Keratinocyte (primary cell): ENCODE results near the gene GALNS. TPM values are rescaled to one million over a fixed set of nuclear protein-coding genes. Genes with fewer than 3 reads are reported as not detected.

Experiments used
- DNase-seq: peaks from one replicate; pipeline ENCODE4 v3.0.0-alpha.2; 2011; ENCODE audit warnings: low read depth, missing footprints, low spot score
- FAIRE-seq: peaks from 2 replicates; lab custom pipeline; 2011; peaks lifted over from hg19 to GRCh38; lab: Jason Lieb, UNC
- H2AFZ ChIP-seq: 2 replicates; pipeline ENCODE4 v1.6.0; 2012; ENCODE audit warnings: low read length, control low read depth, inconsistent platforms; ENCODE audit not compliant: control insufficient read depth
- H3K27ac ChIP-seq: 2 replicates; pipeline ENCODE4 v1.5.1; 2011; ENCODE audit warnings: low read length; ENCODE audit not compliant: control insufficient read depth, insufficient read depth
- H3K27me3 ChIP-seq: 3 replicates; pipeline ENCODE4 v1.6.0; 2011; ENCODE audit warnings: low read length; ENCODE audit not compliant: control insufficient read depth, insufficient read depth; ENCODE audit errors: extremely low read depth
- H3K36me3 ChIP-seq, 2 experiments: 2 replicates in 1 of 2; 3 replicates in 1 of 2; pipeline ENCODE4 v1.5.1; 2011; ENCODE audit warnings: low read length in 2 of 2, mild to moderate bottlenecking in 1 of 2; ENCODE audit not compliant: control insufficient read depth in 2 of 2, insufficient read depth in 2 of 2; ENCODE audit errors: extremely low read depth in 1 of 2
- H3K4me1 ChIP-seq: 3 replicates; pipeline ENCODE4 v1.5.1; 2011; ENCODE audit warnings: low read length; ENCODE audit not compliant: control insufficient read depth, insufficient read depth; ENCODE audit errors: extremely low read depth
- H3K4me2 ChIP-seq: 3 replicates; pipeline ENCODE4 v1.6.0; 2011; ENCODE audit warnings: low read depth, low read length; ENCODE audit not compliant: control insufficient read depth, insufficient read depth; ENCODE audit errors: extremely low read depth
- H3K4me3 ChIP-seq, 3 experiments: fragments of 200-600 bp in 1 of 3; sonication (generic) in 1 of 3; 2 replicates in 2 of 3; 3 replicates in 1 of 3; pipeline ENCODE4 v1.5.1; 2011 to 2016; ENCODE audit warnings: low read length in 3 of 3, mild to moderate bottlenecking in 3 of 3, control low read depth in 2 of 3, inconsistent platforms in 1 of 3, low read depth in 1 of 3, mixed read lengths in 1 of 3, mixed run types in 1 of 3, moderate library complexity in 1 of 3; ENCODE audit not compliant: control insufficient read depth in 2 of 3, insufficient read depth in 2 of 3; ENCODE audit errors: extremely low read depth in 1 of 3
- H3K79me2 ChIP-seq: 2 replicates; pipeline ENCODE4 v1.6.0; 2012; ENCODE audit warnings: low read length; ENCODE audit not compliant: control insufficient read depth, insufficient read depth
- H3K9ac ChIP-seq: 3 replicates; pipeline ENCODE4 v1.6.0; 2011; ENCODE audit warnings: low read length; ENCODE audit not compliant: control insufficient read depth, insufficient read depth; ENCODE audit errors: extremely low read depth
- H3K9me1 ChIP-seq: 3 replicates; pipeline ENCODE4 v1.6.0; 2011; ENCODE audit warnings: low read length; ENCODE audit not compliant: control insufficient read depth, insufficient read depth; ENCODE audit errors: extremely low read depth
- H3K9me3 ChIP-seq: 2 replicates; pipeline ENCODE4 v1.5.1; 2012; ENCODE audit warnings: low read depth, low read length; ENCODE audit not compliant: control insufficient read depth
- H4K20me1 ChIP-seq: 3 replicates; pipeline ENCODE4 v1.6.0; 2011; ENCODE audit warnings: low read length; ENCODE audit not compliant: control insufficient read depth, insufficient read depth; ENCODE audit errors: extremely low read depth
- CTCF ChIP-seq, 3 experiments: IDR thresholded peaks in 1 of 3; conservative IDR thresholded peaks in 1 of 3; optimal IDR thresholded peaks in 1 of 3; 2 replicates in 2 of 3; 3 replicates in 1 of 3; pipeline versions ENCODE3 to v1.5.1; 2011; ENCODE audit warnings: low read length in 3 of 3, mild to moderate bottlenecking in 3 of 3, moderate library complexity in 2 of 3, control low read depth in 1 of 3, inconsistent platforms in 1 of 3; ENCODE audit not compliant: insufficient read depth in 2 of 3; ENCODE audit errors: extremely low read depth in 1 of 3
- EZH2 ChIP-seq: IDR thresholded peaks from one replicate; pipeline ENCODE4 v1.6.1; 2012; ENCODE audit warnings: inconsistent platforms, mild to moderate bottlenecking, low read length, moderate library complexity
- dilution Hi-C: fragments of 300-500 bp; cut with MboI; formaldehyde crosslinking; loops from one replicate; pipeline ENCODE4 v1.7.0; 2020; ENCODE audit warnings: low sequenced_read_pairs; ENCODE audit not compliant: extremely low pct_ligation_motif_present
- polyA plus RNA-seq, 5 experiments: library from polyadenylated mRNA; depleted of rRNA in 3 of 5; stranded (reverse) in 3 of 5; stranded (forward) in 1 of 5; unstranded in 1 of 5; fragments of >200 nt; gene quantifications; 1 replicate in 1 of 5; 2 replicates in 3 of 5; 3 replicates in 1 of 5; pipeline versions ENCODE4 v1.2.1 to v1.2.3, GENCODE V29; 2011 to 2012; ENCODE audit warnings: missing spikeins in 2 of 5, low read depth in 1 of 5, low replicate concordance in 1 of 5

Gene GALNS
- polyA plus RNA-seq, 1 donor (not counting 4 experiments of a cell fraction or from before 2014, with no cell fraction given): 8.3 TPM

DNA sequence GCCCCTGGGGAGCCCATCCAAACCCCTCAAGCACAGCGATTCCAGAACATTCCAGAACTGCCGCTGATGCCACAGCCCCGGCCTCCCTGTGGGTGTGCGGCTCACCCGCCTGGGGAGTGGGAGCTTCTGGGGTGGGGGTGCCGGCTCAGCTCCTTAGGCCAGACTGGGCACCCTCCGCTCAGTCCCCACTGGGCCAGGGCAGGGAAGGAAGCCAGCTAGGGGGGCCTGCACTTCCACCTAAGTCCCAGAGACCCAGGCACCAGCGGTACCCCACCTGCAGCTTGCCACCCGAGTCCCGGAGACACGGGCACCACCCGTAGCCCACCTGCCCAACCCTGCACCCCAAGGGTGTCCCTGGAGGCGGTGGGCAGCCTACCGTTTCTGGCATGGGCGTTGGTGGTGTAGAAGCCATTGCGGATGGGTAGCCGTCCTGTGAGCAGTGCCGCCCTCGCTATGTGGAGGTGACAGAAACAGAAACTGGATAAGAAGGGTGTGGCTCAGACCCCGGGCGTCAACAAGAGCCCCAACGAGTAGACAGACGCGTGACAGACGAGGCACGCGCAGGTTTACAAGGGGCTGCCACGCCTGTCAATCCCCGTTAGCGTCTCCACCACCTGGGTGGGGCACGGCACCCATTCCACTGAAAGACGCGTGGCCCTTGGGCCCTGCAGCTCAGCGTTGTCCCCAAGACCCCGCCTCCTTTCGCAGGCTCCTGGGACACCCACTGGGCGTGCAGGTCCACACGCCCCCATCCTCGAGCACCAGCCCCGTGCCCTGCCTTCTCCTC lies 15.0 kb downstream of the GALNS start:
- Histone ChIP-seq H3K9me3 (no peaks in the 10 kb centered on the region), H3K4me2 (no peak overlapping the region), H3K27ac (no peak overlapping the region), H3K9me1 (no peaks in the 10 kb centered on the region), H4K20me1 (no peaks in the 10 kb centered on the region), H3K4me1 (no peaks in the 10 kb centered on the region), H3K4me3 (no peak overlapping the region), H3K27me3 (no peaks in the 10 kb centered on the region), H3K9ac (no peak overlapping the region), H2AFZ (no peak overlapping the region), H3K36me3 (peaks cover 0 to 14% of the 10 kb centered on the region in 2 experiments), H3K79me2 (no peaks in the 10 kb centered on the region)
- no peak for FAIRE-seq
- no peak for DNase-seq
- TF ChIP-seq EZH2: no peak
- TF ChIP-seq CTCF (optimal IDR thresholded peaks at IDR 0.05 in 1 of 3, IDR thresholded peaks at IDR 0.05 in 1 of 3, conservative IDR thresholded peaks at IDR 0.05 in 1 of 3; ENCODE audit: extremely low read depth in 1 of 3, insufficient read depth in 2 of 3, low read length in 3 of 3): no peak
- dilution Hi-C loops: no loop called here

- no peak overlapping the region for H2AFZ ChIP-seq
- no peaks in the 10 kb centered on the region for H3K9me3 ChIP-seq
- peaks cover 0 to 13% of the 10 kb centered on the region in 2 experiments for H3K36me3 ChIP-seq
- no peaks in the 10 kb centered on the region for H3K79me2 ChIP-seq
- H3K4me1 ChIP-seq: no peaks in the 10 kb centered on the region
- no peaks in the 10 kb centered on the region for H3K9me1 ChIP-seq
- no peak for DNase-seq
- no peaks in the 10 kb centered on the region for H3K27me3 ChIP-seq
- H3K27ac ChIP-seq: no peak overlapping the region
- H3K4me3 ChIP-seq: no peak overlapping the region
- no peaks in the 10 kb centered on the region for H4K20me1 ChIP-seq
- TF ChIP-seq EZH2: no peak
- dilution Hi-C loops: no loop called here
- H3K9ac ChIP-seq: no peak overlapping the region
- H3K4me2 ChIP-seq: no peak overlapping the region
- FAIRE-seq: no peak
Measured at GRCh38 chr16:88840600-88841215, 16.0 kb downstream of the GALNS start.
